Measurements from ENCODE around the gene LLCFC1.

LLCFC1 gene

GRCh38 chr7:142939226-142939910, at the start of gene LLCFC1:
Gene LLCFC1 (plus strand): TSS chr7:142939484. CDS start chr7:142939622, 138 bp downstream.
- no peak for DNase-seq

GRCh38 chr7:142889816-142890215, 49.5 kb upstream of the LLCFC1 start:
- no peak for DNase-seq

DNA sequence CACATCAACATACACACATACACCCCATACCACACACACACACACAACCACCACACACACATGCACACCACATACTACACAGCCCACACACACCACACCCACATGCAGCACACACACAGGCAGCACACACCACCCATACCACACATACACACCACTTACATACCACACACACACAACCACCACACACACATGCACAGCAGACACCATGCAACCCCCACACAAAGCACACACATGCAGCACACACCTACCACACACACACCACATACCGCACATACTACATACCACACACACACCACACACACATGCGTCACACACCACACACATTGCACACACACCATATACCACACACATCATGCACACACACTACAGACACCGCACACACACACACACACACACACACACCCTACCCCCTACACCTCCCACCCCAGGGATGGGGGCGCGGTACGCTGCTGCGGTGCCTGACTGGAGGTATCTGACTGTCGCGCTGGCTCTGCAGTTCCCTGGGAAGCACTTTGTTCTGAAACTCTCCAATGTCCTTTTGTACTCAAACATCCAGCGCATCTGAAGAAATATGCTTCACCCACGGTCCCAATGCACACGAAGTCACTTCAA, 48.3 kb upstream of the LLCFC1 start:
- DNase-seq, result no peak

DNA sequence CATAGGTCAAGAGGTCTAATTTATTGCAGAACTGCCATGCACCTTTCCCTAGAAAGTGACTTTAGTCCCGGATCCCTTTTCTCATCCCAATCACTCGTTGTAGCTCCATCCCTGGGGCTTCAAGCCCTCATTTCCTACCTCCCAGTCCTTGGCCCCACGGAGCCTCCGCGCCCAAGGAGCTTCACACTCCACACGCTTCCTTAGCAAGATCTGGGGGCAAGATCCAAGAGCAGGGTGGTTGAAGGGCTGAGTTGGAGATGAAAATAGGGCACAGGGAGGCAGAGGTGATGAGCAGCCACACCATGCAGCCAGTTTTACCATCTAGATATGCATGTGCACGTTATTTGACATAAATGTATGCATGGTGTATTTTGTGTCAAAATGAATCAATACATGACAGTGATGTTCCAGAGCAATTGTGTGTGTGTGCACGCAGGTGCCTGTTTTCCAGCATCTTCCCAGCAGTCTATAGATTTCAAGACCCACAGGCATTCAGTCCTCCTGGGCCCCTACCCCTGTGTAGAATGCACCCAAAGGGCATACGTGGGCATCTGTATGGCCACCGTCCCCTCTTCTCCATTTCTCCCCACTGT, 47.7 kb upstream of the LLCFC1 start:
- no peak for DNase-seq

DNA sequence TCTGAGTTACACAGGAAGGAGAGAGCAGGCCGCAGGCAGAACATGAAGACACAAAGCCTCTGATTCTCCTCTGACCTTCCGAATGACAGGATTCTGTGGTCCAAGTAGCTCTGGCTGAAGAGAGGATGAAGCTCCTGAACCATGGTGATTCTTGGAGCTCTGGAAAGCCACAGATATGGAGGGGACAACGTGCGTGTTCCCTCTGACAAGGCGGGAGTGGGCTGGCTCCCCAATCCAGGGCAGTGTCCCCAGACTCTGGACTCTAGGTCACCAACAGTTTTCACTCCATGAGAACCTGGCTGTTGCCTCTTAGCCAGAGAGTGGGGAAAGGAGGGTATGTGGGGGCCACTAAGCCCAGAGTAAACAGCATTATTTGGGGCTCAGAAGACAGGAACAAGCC, 46.3 kb upstream of the LLCFC1 start:
- no peak for DNase-seq

DNA sequence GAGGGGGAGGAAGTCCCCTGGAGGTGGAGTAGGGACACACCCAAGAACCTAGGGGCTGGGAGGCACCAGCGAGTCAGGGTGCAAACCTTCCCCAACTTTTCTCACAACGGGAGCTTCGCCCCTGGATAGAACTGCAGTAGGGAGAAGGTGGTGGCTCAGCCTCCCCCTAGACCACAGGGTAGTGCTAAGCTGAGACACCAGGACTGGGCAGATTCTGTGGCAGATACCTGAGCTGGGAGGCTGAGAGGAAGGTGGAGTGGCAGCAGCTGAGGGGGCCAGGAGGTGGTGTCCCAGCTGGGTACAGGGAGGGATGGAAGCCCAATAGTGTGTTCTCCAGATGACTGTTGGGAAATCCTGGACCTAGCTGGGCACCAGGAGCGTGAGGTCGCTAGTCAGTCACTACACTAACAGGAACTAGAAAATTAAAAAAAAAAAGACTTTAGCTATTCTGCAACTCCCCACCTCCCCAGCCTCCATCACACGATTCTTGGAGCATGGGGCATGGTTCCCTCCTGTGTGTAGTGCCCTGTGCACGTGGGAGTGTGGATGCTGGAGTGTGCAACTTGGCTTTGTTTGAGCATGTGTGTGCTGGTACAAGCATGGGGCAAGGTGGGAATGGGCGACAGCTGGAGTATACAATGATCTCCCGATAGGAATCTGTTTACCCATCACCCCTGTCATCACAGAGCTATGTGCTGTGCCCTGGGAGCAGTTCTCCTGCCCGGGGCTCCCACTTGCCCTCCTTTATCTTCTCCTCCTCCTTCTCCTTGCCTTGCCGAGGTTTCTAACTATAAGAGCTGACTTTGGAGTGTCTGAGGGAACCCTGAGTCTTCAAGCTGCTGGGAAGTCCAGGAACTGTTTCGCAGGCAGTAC, 44.9 kb upstream of the LLCFC1 start:
- no peak for DNase-seq

DNA sequence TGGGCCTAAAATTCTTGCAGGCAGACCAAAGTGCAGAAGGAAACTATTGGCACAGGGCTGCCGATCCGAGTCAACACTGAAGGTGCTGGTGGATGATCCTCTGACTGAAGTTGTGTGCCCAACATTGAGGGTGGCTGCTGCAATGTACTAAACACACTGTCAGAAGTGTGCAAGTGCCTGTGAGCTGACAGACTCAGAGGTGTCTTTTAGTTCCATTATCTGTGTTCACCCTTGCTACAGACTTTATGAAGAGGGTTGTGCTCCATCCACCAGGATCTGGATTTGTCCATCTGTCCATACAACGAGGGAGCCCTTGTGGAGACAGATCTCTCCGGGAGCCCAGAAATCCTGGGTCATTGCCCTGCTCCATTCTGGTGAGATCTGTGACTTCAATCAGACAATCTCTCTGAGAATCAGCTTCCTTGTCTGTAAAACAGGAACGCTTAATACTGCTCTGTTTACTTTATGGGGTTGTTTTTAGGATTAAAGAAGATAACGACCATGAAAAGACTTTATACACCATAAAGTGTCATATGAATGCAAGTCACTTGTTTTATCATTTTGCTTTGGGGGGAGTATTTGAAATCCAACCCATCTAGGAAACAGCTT, 44.2 kb upstream of the LLCFC1 start:
- DNase-seq, result no peak

DNA sequence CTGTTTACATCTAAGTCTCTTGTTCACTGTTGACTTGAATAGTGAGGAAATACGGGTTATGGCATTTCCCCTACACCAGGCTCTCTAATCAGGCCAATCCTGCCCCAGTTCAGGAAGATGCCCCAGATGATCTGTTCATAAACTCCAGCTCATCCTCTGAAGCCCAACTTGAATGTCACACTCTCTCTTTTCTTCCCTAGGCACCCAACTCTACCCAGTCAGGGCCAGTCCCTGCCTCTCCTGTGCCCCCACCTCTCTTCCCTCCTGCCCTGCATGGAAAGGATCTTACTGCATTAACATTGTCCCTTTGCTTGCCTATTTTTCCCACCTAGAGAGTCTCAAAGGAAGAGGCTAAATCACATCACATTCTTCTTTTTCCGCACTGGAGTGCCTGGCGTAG, 43.1 kb upstream of the LLCFC1 start:
- DNase-seq, result no peak

- no peak for DNase-seq
These were observed 42.4 kb upstream of the LLCFC1 start for GRCh38 chr7:142896741-142897379.

GRCh38 chr7:142897691-142898090, 41.6 kb upstream of the LLCFC1 start:
- DNase-seq, result no peak

GRCh38 chr7:142898377-142899170, 40.7 kb upstream of the LLCFC1 start:
- no peak for DNase-seq

DNA sequence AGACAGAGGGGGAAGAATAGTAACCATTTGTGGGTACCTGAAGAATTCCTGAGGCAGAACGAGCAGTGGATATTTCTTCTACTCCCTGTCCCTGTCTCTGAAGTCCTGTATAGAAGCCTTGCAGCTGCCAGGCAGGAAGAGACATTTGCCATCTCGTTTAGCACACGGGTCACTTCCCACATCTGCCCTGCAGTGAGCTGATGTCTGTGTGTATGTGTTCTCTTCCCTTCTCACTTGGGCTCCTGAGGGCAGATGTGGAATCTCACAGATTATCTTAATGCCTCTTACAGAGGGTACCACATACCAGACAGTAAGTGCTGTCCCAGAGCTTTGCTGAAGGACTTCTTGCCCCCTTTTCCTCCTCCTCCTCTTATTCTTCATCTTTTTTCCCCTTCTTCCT, 39.6 kb upstream of the LLCFC1 start:
- DNase-seq, result no peak

- no peak for DNase-seq
These were observed 37.6 kb upstream of the LLCFC1 start for GRCh38 chr7:142901426-142902259.

- DNase-seq, result no peak
These were observed 35.2 kb upstream of the LLCFC1 start for GRCh38 chr7:142904128-142904527.

- DNase-seq, result no peak
These were observed 33.5 kb upstream of the LLCFC1 start for GRCh38 chr7:142905759-142906158.

GRCh38 chr7:142906643-142907042, 32.6 kb upstream of the LLCFC1 start:
- no peak for DNase-seq

- no peak for DNase-seq
These were observed 31.0 kb upstream of the LLCFC1 start for GRCh38 chr7:142908290-142908689.

GRCh38 chr7:142908921-142909890, 30.1 kb upstream of the LLCFC1 start:
- no peak for DNase-seq

- no peak for DNase-seq
These were observed 29.3 kb upstream of the LLCFC1 start for GRCh38 chr7:142910031-142910433.

Measured in NCI-H1436 treated with DMSO at 0.1 percent for 48 hours (cell line).